HCT116 (cell line): Measurements from ENCODE around the gene DNAJB13. TPM values are rescaled to one million over a fixed set of nuclear protein-coding genes. Genes with fewer than 3 reads are reported as not detected.

ENCODE experiments used
- ATAC-seq: fragments of 200-7000 bp; cut with Tn5 transposase; 2 replicates; pipeline ENCODE4 v1.9.1; 2020; ENCODE audit warnings: mild to moderate bottlenecking, moderate library complexity
- BruUV-seq: library from RNA; stranded (reverse); fragments of 400-500 nt; replicated peaks from 2 replicates; lab custom pipeline; 2021; lab: Mats Ljungman, UMichigan
- CTCF ChIA-PET: fragments of 300-600 bp; sonication (Branson Sonifier 250); formaldehyde crosslinking; loops from one replicate; lab custom pipeline; 2021; ENCODE audit warnings: antibody characterized with exemption; lab: Charles Lee
- POLR2A ChIA-PET: fragments of 300-600, 350-600 bp; sonication (Branson Sonifier 250); formaldehyde crosslinking; loops from one replicate; lab custom pipeline; 2021; ENCODE audit warnings: antibody characterized with exemption; lab: Charles Lee
- RAD21 ChIA-PET, 2 experiments: fragments of 300-600 bp; sonication (Branson Sonifier 250); formaldehyde crosslinking; loops; one replicate each; lab custom pipeline; 2023; ENCODE audit warnings: low total read pairs in 2 of 2; ENCODE audit not compliant: uncharacterized antibody in 2 of 2, unreplicated experiment in 2 of 2, low non-redundant PET in 1 of 2; lab: Charles Lee
- DNase-seq: peaks from one replicate; pipeline ENCODE4 v3.0.0-alpha.2; 2010; ENCODE audit warnings: low read depth, low spot score
- H2AFZ ChIP-seq: fragments of 200-600 bp; shearing (Covaris generic), sonication (generic); 2 replicates; pipeline ENCODE4 v1.6.1; 2017; ENCODE audit warnings: low read depth, mixed run types, mixed read lengths, antibody characterized with exemption, low read length; ENCODE audit not compliant: poor library complexity, severe bottlenecking
- H3K27ac ChIP-seq: 2 replicates; pipeline ENCODE4 v1.5.1; 2012; ENCODE audit warnings: low read depth, low read length
- H3K27me3 ChIP-seq: fragments of 200-600 bp; sonication (generic); 2 replicates; pipeline ENCODE4 v1.6.1; 2016; ENCODE audit warnings: mixed run types, low read length, mixed read lengths; ENCODE audit not compliant: insufficient read depth
- H3K36me3 ChIP-seq, 2 experiments: fragments of 200-500 bp in 1 of 2; fragments of 200-600 bp in 1 of 2; sonication (Bioruptor generic) in 1 of 2; sonication (generic) in 1 of 2; 2 replicates each; pipeline versions ENCODE4 v1.5.1 to v1.6.1; 2014 to 2016; ENCODE audit warnings: low read length in 2 of 2, inconsistent platforms in 1 of 2, mixed read lengths in 1 of 2, mixed run types in 1 of 2; ENCODE audit not compliant: insufficient read depth in 2 of 2, control insufficient read depth in 1 of 2
- H3K4me1 ChIP-seq, 2 experiments: fragments of 200-600 bp in 1 of 2; sonication (generic) in 1 of 2; 2 replicates each; pipeline versions ENCODE4 v1.5.1 to v1.6.1; 2012 to 2017; ENCODE audit warnings: low read length in 2 of 2, inconsistent platforms in 1 of 2, mild to moderate bottlenecking in 1 of 2, mixed read lengths in 1 of 2, mixed run types in 1 of 2, moderate library complexity in 1 of 2; ENCODE audit not compliant: insufficient read depth in 2 of 2, control insufficient read depth in 1 of 2
- H3K4me2 ChIP-seq: fragments of 200-600 bp; sonication (generic); 2 replicates; pipeline ENCODE4 v1.6.1; 2017; ENCODE audit warnings: mixed run types, low read length, mixed read lengths
- H3K4me3 ChIP-seq, 2 experiments: fragments of 200-600 bp in 1 of 2; sonication (generic) in 1 of 2; replicated peaks in 1 of 2; 2 replicates each; pipeline ENCODE4 v1.5.1; 2011 to 2016; ENCODE audit warnings: low read length in 2 of 2, control low read depth in 1 of 2, low read depth in 1 of 2, mild to moderate bottlenecking in 1 of 2, mixed read lengths in 1 of 2, mixed run types in 1 of 2
- H3K79me2 ChIP-seq: fragments of 200-600 bp; sonication (generic); 2 replicates; pipeline ENCODE4 v1.6.1; 2017; ENCODE audit warnings: mild to moderate bottlenecking, mixed run types, low read length, moderate library complexity, mixed read lengths; ENCODE audit not compliant: insufficient read depth
- H3K9ac ChIP-seq: fragments of 200-600 bp; sonication (generic); 2 replicates; pipeline ENCODE4 v1.6.1; 2016; ENCODE audit warnings: low read length, mixed read lengths
- H3K9me2 ChIP-seq: fragments of 200-600 bp; sonication (generic), shearing (Covaris generic); 2 replicates; pipeline ENCODE4 v1.6.1; 2017; ENCODE audit warnings: mixed run types, mild to moderate bottlenecking, moderate library complexity; ENCODE audit not compliant: insufficient read depth
- H3K9me3 ChIP-seq, 2 experiments: fragments of 200-500 bp in 1 of 2; fragments of 200-600 bp in 1 of 2; sonication (Bioruptor generic) in 1 of 2; sonication (generic) in 1 of 2; 2 replicates each; pipeline ENCODE4 v1.6.1; 2014 to 2017; ENCODE audit warnings: low read length in 2 of 2, mixed read lengths in 2 of 2, inconsistent platforms in 1 of 2, low read depth in 1 of 2, mild to moderate bottlenecking in 1 of 2, mixed run types in 1 of 2, moderate library complexity in 1 of 2; ENCODE audit not compliant: control insufficient read depth in 1 of 2, insufficient read depth in 1 of 2
- H4K20me1 ChIP-seq: fragments of 200-600 bp; sonication (generic), shearing (Covaris generic); 2 replicates; pipeline ENCODE4 v1.6.1; 2017; ENCODE audit warnings: mixed run types, mild to moderate bottlenecking, moderate library complexity; ENCODE audit not compliant: insufficient read depth
- EGR1 ChIP-seq: IDR thresholded peaks from 2 replicates; pipeline ENCODE4 v1.6.1; 2012; ENCODE audit warnings: low read depth
- POLR2A ChIP-seq: IDR thresholded peaks from 2 replicates; pipeline ENCODE4 v1.7.0; 2011; ENCODE audit warnings: borderline replicate concordance; ENCODE audit not compliant: insufficient read depth, insufficient read length; ENCODE audit errors: extremely low read depth
- POLR2AphosphoS5 ChIP-seq: IDR thresholded peaks from 2 replicates; pipeline ENCODE4 v1.6.1; 2011; ENCODE audit warnings: mild to moderate bottlenecking, low read depth, low read length, moderate library complexity
- ZFX ChIP-seq: fragments of 450-650 bp; IDR thresholded peaks from 2 replicates; pipeline ENCODE4 v1.6.1; 2017
- intact Hi-C: fragments of 100-400 bp; cut with micrococcal nuclease; formaldehyde crosslinking; loops from 2 replicates; pipeline ENCODE4 v1.10.0; 2022
- total RNA-seq: library from RNA; stranded (reverse); gene quantifications from one replicate; pipeline ENCODE4 v1.2.1, GENCODE V29; 2021; ENCODE audit not compliant: unreplicated experiment
- TF ChIP-seq, protein P1 (sequence below): IDR thresholded peaks from 2 replicates; pipeline ENCODE4 v1.6.1; 2012
- TF ChIP-seq, protein P2 (sequence below): IDR thresholded peaks from 2 replicates; pipeline ENCODE4 v1.6.1; 2012

DNAJB13 gene
- total RNA-seq, 1 experiment from 2014 or later: 0.22 TPM

DNA sequence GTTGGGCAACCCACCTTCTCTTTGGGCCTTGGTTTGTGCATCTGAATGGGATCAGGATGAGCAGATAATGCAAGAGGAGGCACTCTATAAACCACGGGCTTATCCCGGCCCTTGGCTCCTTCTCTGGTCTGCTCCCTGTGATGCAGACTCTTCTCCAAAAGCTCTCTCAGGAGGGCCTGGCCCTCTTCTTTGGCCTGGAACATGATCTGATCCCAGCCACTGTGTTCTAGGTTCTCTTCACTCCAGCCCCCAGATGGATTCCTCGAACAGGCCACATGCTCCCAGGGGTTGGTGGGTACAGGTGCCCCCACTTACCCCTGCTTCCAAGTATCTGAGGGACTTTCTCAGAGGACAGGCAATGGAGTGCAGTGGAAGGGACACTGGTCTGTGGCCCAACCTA is 66.8 kb downstream of the DNAJB13 start:
- no peaks in the 10 kb centered on the region for H3K79me2 ChIP-seq
- no peaks in the 10 kb centered on the region; a peak in 1 of 4 replicates for H3K36me3 ChIP-seq
- H2AFZ ChIP-seq: no peak overlapping the region
- H3K4me1 ChIP-seq: no peaks in the 10 kb centered on the region
- TF ChIP-seq, protein P1, sequence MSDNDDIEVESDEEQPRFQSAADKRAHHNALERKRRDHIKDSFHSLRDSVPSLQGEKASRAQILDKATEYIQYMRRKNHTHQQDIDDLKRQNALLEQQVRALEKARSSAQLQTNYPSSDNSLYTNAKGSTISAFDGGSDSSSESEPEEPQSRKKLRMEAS: no peak
- TF ChIP-seq POLR2AphosphoS5: no peak
- no peak for TF ChIP-seq ZFX
- TF ChIP-seq EGR1: no peak
- TF ChIP-seq, protein P2, sequence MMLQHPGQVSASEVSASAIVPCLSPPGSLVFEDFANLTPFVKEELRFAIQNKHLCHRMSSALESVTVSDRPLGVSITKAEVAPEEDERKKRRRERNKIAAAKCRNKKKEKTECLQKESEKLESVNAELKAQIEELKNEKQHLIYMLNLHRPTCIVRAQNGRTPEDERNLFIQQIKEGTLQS: no peak
- ATAC-seq: no peak
- ChIA-PET CTCF (no interaction called here), POLR2A (no interaction called here), RAD21 (no interaction called here)
- DNase-seq: no peak
- no peak overlapping the region for H3K4me3 ChIP-seq
- no peaks in the 10 kb centered on the region for H3K9me2 ChIP-seq
- intact Hi-C loops: no loop called here
- no peak overlapping the region for H3K4me2 ChIP-seq
- no peak overlapping the region for H3K27ac ChIP-seq
- H3K9me3 ChIP-seq: no peaks in the 10 kb centered on the region
- H3K27me3 ChIP-seq: no peaks in the 10 kb centered on the region
- no peak overlapping the region for H3K9ac ChIP-seq
- no peaks in the 10 kb centered on the region for H4K20me1 ChIP-seq
- no TSS peak for BruUV-seq

DNA sequence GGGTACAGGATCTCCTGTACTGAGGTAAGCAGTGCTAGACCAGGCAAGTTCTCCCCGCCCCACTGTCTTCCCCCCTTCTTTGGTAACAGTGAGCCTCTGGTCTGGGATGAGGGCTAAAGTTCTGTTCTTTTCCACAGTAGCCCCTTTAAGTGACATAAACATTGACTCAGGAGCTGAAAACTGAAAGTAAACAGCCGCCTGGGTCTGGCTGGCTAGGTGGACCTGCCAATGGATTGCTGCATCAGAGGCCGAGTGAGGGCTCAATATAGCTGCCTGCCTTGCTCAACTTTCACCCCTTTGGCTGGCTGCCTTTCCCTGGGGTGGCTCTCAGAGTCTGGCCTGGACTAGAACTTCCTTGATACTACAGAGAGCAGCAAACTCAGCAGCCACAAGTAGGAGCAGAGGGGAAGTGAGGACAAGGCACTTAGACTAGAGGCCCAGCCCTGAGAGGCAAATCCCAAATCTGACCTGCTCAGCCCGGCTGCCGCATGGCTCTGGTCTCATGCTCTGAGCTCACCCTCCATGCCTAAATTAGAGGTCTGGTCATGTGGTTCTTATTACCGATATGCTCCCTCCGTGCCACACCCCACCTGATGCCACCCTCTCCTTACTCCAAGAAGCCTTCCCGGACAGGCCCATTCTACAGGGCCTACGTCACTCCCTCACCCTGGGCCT is 67.6 kb downstream of the DNAJB13 start:
- no peaks in the 10 kb centered on the region for H3K9me2 ChIP-seq
- H3K36me3 ChIP-seq: no peaks in the 10 kb centered on the region
- H3K9ac ChIP-seq: no peak overlapping the region
- intact Hi-C loops: no loop called here
- no peak overlapping the region for H3K4me2 ChIP-seq
- H3K4me3 ChIP-seq: no peak overlapping the region
- no peaks in the 10 kb centered on the region for H3K27me3 ChIP-seq
- ChIA-PET RAD21 (no interaction called here), POLR2A (no interaction called here), CTCF (no interaction called here)
- H3K9me3 ChIP-seq: no peaks in the 10 kb centered on the region
- H2AFZ ChIP-seq: no peak overlapping the region
- ATAC-seq (no peak), DNase-seq (no peak)
- H3K27ac ChIP-seq: no peak overlapping the region
- no peaks in the 10 kb centered on the region for H4K20me1 ChIP-seq
- BruUV-seq: no TSS peak
- H3K4me1 ChIP-seq: no peaks in the 10 kb centered on the region
- no peak for TF ChIP-seq POLR2A
- no peaks in the 10 kb centered on the region for H3K79me2 ChIP-seq
